NCI-H1105 (cell line): Measurements from ENCODE around the gene RPL3.
"Not testable (repeated sequence)": the region's sequence is repeated elsewhere in the genome, so short reads cannot be mapped to it uniquely, and the experiment has no call there.

Source experiments
- DNase-seq: peaks from one replicate; lab custom pipeline; 2025; lab: John Stamatoyannopoulos, UW

RPL3 gene

DNA sequence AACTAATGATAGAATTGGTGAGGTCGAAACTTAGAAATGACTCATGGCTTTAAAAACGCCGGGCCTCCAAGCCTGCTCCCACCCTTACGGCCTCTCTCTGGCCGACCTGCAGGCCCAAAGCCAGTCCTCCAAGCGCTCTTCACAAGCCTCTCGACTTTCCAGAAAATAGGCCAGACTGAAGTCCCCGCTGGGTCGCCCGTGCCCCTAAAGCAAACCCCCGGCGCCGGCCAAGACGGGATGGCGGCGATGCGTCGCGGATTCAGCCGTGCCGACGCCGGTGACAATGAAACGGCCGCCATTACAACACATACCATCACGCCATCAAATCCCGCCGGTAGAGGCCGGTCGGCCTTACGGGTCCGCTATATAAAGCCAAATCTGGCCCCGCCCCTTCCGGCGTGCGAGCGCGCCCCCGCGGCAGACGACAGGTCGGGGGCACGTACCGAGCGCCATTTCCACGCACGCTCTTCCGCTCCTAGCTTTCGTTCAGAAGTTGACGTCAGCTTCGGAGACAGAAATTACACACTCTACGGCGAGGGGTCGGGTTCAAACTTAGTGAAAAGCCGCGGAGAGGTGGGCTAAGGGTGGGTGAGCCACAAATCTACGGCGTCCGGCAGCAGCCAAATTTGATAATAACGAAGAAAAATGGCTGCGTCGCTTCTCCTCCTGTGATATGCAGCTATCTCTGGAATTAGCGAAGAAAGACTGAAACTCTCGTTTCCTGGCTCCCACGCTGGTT, at the start of gene RPL3:
TSS of gene RPL3 (minus strand) at position 340 of the 739 bp plus-strand sequence. CDS start at position 314, 26 bp downstream.
- DNase-seq = peak; percentile 97

DNA sequence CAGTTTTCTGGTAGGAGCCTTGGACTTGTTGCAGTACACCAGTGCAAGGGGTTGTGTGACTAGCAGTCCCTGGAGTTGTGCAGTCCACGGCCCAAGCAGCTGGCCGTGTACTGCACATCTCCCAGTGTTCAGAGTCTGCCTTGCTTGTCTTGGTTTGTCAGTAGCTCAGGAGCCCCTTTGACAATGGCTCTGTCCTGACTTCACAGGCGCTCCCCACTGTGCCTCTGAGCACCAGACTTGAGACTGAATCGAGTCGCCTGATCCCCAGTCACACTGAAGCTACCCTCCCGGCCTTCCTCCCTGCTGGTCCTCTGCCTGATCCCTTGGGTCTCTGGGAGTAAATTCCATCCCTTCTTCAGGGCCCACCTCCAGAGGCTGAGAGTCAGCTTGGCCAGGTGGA, 49.8 kb upstream of the RPL3 start:
- no peak for DNase-seq

DNA sequence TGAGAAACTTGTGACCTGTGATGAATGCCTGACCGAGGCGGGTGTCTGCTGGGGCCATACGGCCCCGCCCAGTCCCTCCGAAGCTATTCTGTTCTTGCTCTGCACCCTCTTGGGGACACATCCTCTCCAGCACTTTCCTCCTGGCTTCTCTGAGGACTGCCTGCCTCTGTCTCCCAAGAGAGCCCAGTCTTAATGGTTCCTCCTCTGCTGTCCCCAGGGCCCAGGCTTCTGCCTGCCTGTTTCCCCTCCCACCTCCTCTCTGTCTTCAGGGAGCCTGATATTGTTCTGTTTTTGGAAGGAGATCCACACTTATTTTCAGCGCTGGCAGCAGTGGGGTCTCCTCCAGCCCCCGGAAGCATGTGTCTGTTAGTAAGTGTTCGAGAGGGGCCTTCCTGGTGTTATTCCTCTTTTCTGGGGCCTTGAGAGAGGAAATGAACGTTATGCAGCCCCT, 49.1 kb upstream of the RPL3 start:
- DNase-seq = no peak

- no peak for DNase-seq
Observed at GRCh38 chr22:39367035-39367434, 47.6 kb upstream of the RPL3 start.

- no peak for DNase-seq
Observed at GRCh38 chr22:39365492-39365780, 46.0 kb upstream of the RPL3 start.

- no peak for DNase-seq
Observed at GRCh38 chr22:39364714-39365491, 45.5 kb upstream of the RPL3 start.

DNA sequence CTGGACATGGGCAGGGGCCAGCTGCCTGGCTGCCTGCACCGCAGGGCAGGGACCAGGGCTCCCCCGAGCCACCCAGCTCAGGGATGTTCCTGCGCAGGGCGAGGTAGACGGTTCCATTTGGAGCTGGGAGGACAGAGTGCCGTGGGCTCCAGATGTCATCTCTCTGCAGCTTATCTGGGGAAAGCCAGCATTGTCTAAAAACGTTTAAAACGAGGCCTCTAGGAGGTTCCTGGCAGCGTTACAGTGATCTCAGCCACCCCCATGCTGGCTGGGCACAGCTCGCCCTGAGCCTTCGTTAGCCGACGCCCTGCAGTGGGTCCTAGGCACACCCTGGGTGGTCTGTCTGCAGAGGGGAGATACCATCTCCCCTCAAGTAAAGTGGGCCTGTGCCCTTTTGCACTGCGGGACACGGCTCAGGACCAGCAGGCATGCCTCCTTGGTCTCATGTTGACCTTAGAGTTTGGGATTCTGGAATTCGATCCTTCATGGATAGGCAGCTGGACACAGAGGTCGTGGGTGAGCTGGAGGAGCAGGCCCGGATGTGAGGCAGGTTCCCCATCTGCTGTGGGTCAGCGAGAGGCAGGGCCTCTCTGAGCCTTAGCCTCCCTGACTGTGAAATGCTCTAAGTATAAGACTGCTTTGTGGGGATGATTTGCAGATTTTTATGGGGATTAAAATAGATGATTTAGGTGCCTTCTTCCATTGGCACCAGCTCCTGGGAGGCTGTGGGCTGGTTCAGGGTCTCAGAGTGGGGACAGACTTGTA, 44.5 kb upstream of the RPL3 start:
- no peak for DNase-seq

GRCh38 chr22:39362932-39363331, 43.5 kb upstream of the RPL3 start:
- DNase-seq = no peak

- DNase-seq = no peak
Observed at GRCh38 chr22:39362271-39362670, 42.8 kb upstream of the RPL3 start.

DNA sequence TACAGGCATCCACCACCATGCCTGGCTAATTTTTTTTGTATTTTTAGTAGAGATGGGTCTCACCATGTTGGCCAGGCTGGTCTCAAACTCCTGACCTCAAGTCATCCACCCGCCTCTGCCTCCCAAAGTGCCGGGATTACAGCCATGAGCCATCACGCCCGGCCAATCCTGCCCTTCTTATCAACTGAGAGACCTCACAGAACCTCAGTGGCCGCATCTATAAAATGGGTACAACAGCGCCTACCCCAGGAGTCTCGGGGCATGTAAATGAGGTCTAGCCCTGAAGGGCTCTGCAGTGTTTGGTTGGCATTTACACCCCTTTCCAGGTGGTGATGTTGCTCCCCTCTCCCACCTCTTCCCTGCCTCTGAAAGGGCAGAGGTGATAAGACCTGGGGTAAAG, 42.1 kb upstream of the RPL3 start:
- no peak for DNase-seq

DNA sequence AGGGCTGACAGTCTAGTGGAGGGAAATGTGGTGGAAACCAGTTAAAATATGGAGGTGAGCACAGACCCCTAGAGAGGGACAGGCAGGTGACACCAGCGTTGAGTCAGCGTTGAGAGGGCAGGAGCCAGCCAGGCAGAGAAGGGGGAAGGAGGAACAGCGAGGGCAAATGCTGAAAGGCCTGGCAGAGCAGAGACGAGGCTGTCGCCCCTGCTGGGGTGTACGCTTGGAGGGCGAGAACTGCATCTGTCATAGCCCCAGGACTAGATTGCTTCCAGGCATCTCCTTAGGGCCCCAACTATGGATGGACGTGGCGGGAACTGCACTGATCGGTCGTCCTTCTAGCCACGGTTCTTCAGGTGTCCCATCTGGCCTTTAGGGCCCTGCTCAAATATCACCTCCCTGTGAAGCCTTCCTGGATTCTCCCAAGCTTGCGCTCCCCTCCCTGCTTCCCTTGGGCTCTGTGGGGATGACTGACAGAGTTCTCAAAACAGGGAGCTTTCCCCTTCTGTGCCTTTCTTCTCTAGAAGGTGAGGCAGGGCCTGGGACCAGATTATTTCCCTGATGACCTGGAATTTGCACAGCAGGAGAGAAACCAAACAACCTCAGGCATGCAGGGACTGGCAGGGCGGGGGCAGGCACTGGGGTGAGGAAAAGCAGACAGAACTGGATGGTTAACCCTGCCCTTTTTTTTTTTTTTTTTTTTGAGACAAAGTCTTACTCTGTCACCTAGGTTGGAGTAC, 41.4 kb upstream of the RPL3 start:
- no peak for DNase-seq

DNA sequence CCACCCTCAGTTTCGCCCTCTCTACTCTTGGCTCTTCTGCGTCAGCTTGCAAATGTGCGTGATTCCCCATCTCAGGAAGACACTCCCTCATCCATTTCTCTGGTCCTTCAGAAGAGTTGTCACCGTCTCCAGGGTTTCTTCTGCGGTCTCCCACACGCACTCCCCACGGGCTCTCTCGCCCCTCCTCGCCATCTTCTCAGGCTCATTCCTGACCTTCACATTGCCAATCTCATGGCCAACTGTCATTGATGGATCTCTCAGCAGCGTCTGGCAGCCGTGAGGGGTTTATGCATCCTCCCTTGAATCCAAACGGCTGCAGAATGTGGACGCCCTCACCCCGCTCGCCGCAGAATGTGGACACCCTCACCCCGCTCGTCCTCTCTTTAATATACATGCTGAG, 40.8 kb upstream of the RPL3 start:
- DNase-seq = no peak

DNA sequence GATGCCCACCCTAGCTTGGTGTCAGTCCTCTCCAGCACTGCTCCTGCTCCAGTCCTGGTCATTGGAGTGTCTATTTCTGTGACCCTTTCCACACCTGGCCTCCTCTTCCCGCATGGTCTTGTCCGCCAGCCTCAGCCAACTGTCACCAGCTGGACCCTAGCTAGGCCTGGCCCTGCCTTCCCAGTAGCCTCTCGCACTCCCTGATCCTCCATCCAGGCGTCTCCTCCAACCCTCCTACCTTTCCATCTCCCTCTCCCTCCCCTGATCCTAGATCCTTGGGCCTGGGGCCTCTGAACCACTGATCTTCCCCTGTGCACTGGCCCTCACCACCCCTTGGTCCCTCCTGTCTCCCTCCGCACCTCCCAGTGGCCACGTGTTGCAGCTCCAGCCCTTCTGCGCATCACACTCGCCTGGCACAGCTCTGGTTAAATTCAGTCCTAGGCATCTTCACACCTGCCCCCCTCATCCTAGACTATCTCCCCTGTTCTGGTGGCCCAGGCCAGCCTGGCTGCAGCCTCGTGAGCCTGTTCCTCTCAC, 40.3 kb upstream of the RPL3 start:
- DNase-seq = no peak

GRCh38 chr22:39358197-39358596, 38.8 kb upstream of the RPL3 start:
- not testable (repeated sequence) for DNase-seq

DNA sequence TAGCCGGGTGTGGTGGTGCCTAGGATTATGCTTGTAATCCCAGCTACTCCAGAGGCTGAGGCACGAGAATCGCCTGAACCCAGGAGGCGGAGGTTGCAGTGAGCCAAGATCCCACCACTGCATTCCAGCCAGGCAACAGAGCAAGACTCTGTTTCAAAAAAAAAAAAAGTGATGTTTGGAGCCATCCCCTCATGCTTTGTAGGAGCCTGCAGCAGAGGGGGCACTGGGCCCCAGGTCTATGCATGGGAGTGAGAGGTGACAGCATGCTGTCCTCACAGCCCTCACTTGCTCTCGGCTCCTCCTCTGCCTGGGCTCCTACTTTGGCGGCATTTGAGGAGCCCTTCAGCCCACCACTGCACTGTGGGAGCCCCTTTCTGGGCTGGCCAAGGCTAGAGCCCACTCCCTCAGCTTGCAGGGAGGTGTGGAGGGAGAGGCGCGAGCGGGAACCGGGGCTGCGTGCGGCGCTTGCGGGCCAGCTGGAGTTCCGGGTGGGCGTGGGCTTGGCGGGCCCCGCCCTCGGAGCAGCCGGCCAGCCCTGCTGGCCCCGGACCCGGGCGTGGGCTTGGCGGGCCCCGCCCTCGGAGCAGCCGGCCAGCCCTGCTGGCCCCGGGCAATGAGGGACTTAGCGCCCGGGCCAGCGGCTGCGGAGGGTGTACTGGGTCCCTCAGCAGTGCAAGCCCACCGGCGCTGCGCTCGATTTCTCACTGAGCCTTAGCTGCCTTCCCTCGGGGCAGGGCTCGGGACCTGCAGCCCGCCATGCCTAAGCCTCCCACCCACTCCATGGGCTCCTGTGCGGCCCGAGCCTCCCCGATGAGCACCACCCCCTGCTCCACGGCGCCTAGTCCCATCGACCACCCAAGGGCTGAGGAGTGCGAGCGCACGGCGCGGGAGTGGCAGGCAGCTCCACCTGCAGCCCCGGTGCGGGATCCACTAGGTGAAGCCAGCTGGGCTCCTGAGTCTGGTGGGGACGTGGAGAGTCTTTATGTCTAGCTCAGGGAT, 38.0 kb upstream of the RPL3 start:
- DNase-seq = not testable (repeated sequence)

DNA sequence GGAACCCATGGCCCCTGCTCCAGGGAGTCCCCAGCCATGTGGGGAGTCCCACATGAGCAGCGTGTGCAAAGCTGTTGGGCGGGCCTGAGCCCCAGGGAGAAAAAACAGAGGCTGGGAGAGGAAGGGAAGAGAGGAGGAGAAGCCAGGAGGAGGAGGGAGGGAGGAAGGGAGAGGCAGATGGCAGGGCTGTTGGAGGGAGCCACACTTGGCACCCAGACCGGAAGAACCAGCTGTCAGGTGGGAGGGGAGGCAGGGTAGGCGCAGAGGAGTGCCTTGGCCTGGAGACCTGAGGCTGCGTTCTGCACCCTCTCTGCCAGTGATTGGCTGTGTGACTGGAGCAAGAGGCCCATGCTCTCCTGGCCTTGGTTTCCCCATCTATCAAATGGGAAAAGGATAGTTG, 37.0 kb upstream of the RPL3 start:
- DNase-seq = peak; percentile 2

DNA sequence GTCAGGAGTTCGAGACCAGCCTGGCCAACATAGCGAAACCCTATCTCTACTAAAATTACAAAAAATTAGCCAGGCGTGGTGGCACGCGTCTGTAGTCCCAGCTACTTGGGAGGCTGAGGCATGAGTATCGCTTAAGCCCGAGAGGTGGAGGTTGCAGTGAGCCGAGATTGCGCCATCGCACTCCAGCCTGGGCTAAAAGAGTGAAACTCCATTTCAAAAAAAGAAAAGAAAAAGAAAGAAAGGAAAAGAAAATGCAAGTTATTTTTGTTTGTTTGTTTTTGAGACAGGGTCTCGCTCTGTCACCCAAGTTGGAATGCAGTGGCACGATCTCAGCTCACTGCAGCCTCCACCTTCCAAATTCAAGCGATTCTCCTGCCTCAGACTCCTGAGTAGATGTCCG, 36.4 kb upstream of the RPL3 start:
- not testable (repeated sequence) for DNase-seq

DNA sequence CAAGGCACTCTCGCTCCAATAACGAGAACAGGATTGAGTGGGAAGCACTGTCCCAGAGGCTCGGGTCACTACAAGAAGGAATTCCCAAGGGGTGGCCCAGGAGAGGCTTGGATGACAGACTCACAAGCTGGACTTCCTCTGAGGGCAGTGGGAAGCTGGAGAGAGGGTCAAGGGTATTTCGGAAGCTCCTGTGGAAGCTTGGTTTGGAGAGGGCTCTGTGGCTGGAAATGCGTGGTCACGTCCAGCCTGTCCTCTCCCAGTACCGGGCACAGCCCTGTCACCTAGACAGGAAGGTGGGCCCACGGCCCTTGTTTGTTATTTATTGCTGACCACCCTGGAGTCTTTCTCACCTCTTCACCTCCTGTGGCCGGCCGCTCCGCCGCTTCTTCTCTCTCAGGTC, 35.7 kb upstream of the RPL3 start:
- no peak for DNase-seq

DNA sequence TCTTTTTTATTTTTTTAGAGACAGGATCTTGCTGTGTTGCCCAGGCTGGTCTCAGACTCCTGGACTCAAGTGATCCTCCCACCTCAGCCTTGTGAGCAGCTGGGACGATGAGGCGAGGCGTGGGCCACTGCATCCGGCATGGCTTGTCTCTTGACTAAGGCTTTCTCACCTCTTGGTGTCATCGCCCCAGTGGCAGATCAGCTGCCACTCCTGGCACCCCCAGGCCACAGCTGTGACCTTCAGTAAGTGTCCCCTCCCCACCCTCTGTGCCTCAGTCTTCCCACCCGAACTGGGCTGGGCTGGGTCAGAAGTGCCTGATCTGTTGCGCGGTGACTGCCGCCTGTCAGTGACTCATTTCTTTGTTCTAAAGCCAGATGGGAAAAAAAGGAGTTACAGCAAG, 33.9 kb upstream of the RPL3 start:
- no peak for DNase-seq

DNA sequence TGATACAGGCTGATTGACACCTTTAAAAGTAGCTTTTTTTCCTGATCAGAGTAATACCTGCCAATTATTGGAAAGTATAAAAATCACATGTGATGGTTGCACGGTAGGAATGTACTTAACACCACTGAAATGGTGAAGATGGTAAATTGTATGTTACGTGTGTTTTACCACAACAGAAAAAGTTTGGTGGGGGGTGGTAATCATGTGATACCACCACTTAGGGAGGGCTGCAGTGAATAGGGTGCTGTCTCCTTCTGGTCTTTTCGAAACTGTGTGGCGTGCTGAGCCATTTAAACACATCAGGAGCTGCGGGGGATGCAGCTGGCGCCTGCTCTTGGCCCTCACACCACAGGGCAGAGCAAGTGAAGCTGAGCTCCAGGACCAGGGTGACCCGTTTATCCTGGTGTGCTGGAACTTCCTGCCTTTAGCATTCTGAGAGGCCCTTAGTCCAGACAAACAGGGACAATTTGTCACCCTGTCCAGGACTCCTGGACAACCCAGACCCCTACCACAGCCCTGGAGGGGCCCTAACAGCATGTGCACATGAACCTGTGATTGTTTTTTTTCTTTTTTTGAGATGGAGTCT, 33.0 kb upstream of the RPL3 start:
- no peak for DNase-seq
